ENCODE data around the gene C9orf78. TPM values are rescaled to one million over a fixed set of nuclear protein-coding genes. Genes with fewer than 3 reads are reported as not detected.

The C9orf78 gene
- total and polyA plus RNA-seq, 2 donors (not counting 1 experiment from before 2014, with no cell fraction given), result 39.8 to 88.6 TPM

DNA sequence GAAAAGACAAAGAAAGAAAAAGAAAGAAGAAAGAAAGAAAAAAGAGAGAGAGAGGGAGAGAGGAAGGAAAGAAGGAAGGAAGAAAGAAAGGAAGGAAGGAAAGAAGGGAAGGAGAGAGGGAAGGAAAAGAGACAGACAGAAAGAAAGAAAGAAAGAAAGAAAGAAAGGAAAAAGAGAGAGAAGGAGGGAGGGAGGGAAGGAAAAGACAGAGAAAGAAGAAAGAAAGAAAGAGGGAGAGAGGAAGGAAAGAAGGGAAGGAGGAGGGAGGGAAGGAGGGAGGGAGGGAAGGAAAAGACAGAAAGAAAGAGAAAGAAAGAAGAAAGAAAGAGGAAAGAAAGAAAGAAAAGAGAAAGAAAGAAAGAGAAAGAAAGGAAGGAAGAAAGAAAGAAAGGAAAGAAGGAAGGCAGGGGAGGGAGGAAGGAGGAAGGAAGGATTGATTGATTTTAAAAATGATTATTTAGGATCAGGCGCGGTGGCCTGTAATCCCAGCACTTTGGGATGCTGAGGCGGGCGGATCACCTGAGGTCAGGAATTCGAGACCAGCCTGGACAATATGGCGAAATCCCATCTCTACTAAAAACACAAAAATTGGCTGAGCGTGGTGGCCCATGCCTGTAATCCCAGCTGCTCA lies 55.4 kb downstream of the C9orf78 start:
- H2AFZ ChIP-seq (ENCODE audit: low read length), result no peak overlapping the region
- H3K4me3 ChIP-seq (replicated peaks in 1 of 4; ENCODE audit: control extremely low read depth in 1 of 4, insufficient read depth in 1 of 4, low read depth in 3 of 4, low read length in 4 of 4), result no peak overlapping the region
- no peaks in the 10 kb centered on the region for H3K9me3 ChIP-seq (ENCODE audit: control insufficient read depth, insufficient read depth, low read depth, low read length)
- peaks cover 10% of the 10 kb centered on the region for H3K4me1 ChIP-seq (ENCODE audit: control insufficient read depth, extremely low read depth, insufficient read depth, low read length)
- TF ChIP-seq, protein P1, sequence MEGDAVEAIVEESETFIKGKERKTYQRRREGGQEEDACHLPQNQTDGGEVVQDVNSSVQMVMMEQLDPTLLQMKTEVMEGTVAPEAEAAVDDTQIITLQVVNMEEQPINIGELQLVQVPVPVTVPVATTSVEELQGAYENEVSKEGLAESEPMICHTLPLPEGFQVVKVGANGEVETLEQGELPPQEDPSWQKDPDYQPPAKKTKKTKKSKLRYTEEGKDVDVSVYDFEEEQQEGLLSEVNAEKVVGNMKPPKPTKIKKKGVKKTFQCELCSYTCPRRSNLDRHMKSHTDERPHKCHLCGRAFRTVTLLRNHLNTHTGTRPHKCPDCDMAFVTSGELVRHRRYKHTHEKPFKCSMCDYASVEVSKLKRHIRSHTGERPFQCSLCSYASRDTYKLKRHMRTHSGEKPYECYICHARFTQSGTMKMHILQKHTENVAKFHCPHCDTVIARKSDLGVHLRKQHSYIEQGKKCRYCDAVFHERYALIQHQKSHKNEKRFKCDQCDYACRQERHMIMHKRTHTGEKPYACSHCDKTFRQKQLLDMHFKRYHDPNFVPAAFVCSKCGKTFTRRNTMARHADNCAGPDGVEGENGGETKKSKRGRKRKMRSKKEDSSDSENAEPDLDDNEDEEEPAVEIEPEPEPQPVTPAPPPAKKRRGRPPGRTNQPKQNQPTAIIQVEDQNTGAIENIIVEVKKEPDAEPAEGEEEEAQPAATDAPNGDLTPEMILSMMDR (conservative IDR thresholded peaks at IDR 0.05 in 1 of 2, IDR thresholded peaks at IDR 0.05 in 1 of 2; ENCODE audit: low read depth in 1 of 2, low read length in 2 of 2), result no peak
- no peak for TF ChIP-seq EZH2 (IDR thresholded peaks at IDR 0.05; ENCODE audit: low read length, missing control alignments)
- no peaks in the 10 kb centered on the region for H3K36me3 ChIP-seq (ENCODE audit: control insufficient read depth, insufficient read depth, low read length)
- H3K27me3 ChIP-seq (ENCODE audit: control insufficient read depth, insufficient read depth, low read length), result no peaks in the 10 kb centered on the region
- no peaks in the 10 kb centered on the region for H3K79me2 ChIP-seq (ENCODE audit: control insufficient read depth, insufficient read depth, low read length)
- no peak for DNase-seq (ENCODE audit: low read depth in 2 of 2)
- no peaks in the 10 kb centered on the region for H4K20me1 ChIP-seq (ENCODE audit: control insufficient read depth, extremely low read depth, insufficient read depth, low read length)
- H3K9ac ChIP-seq (ENCODE audit: insufficient read depth, low read length), result no peak overlapping the region
- no peak overlapping the region for H3K27ac ChIP-seq (ENCODE audit: insufficient read depth, low read length)
- no peak overlapping the region for H3K4me2 ChIP-seq (ENCODE audit: extremely low read depth, insufficient read depth, low read length)

DNA sequence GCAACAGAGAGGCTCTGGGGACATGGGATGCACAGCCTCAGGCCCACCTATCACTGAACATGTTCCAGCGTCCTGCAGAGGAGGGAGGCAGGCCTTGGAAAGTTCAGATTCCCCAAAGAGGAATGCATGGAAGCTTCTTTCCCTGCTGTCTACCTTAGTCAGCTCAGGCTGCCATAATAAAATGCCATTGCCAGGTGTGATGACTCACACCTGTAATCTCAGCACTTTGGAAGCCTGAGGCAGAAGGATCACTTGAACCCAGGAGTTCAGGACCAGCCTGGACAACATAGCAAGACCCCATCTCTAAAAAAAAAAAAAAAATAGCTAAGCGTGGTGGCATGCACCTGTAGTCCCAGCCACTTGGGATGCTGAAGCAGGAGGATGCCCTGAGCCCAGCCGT lies 56.6 kb downstream of the C9orf78 start:
- H3K4me1 ChIP-seq (ENCODE audit: control insufficient read depth, extremely low read depth, insufficient read depth, low read length), result peaks cover 14% of the 10 kb centered on the region
- no peak overlapping the region for H3K4me2 ChIP-seq (ENCODE audit: extremely low read depth, insufficient read depth, low read length)
- no peaks in the 10 kb centered on the region for H3K9me3 ChIP-seq (ENCODE audit: control insufficient read depth, insufficient read depth, low read depth, low read length)
- no peaks in the 10 kb centered on the region for H4K20me1 ChIP-seq (ENCODE audit: control insufficient read depth, extremely low read depth, insufficient read depth, low read length)
- H3K9ac ChIP-seq (ENCODE audit: insufficient read depth, low read length), result no peak overlapping the region
- no peak overlapping the region for H2AFZ ChIP-seq (ENCODE audit: low read length)
- no peaks in the 10 kb centered on the region for H3K36me3 ChIP-seq (ENCODE audit: control insufficient read depth, insufficient read depth, low read length)
- no peaks in the 10 kb centered on the region for H3K27me3 ChIP-seq (ENCODE audit: control insufficient read depth, insufficient read depth, low read length)
- no peak overlapping the region for H3K4me3 ChIP-seq (replicated peaks in 1 of 4; ENCODE audit: control extremely low read depth in 1 of 4, insufficient read depth in 1 of 4, low read depth in 3 of 4, low read length in 4 of 4)
- DNase-seq (ENCODE audit: low read depth in 2 of 2), result no peak
- H3K27ac ChIP-seq (ENCODE audit: insufficient read depth, low read length), result no peak overlapping the region
- no peaks in the 10 kb centered on the region for H3K79me2 ChIP-seq (ENCODE audit: control insufficient read depth, insufficient read depth, low read length)
- TF ChIP-seq, protein P1 (conservative IDR thresholded peaks at IDR 0.05 in 1 of 2, IDR thresholded peaks at IDR 0.05 in 1 of 2; ENCODE audit: low read depth in 1 of 2, low read length in 2 of 2), result no peak
- no peak for TF ChIP-seq EZH2 (IDR thresholded peaks at IDR 0.05; ENCODE audit: low read length, missing control alignments)

DNA sequence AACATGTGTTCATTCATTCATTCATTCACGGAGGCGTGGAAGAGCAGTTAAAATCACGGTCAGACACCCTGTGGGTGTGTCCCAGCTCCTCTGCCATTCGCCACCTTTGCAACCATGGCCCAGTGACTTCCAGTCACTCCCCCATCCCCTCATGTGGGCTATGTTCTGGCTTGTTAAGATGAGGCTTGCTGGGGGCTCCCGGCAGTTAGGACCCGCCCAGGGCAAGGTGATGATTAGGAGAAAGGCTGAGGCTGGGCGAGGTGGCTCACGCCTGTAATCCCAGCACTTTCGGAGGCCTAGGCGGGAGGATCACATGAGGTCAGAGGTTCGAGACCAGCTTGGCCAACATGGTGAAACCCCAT lies 57.3 kb downstream of the C9orf78 start:
- no peak for DNase-seq (ENCODE audit: low read depth in 2 of 2)
- H3K4me2 ChIP-seq (ENCODE audit: extremely low read depth, insufficient read depth, low read length), result peak overlapping the region; percentile 17
- H2AFZ ChIP-seq (ENCODE audit: low read length), result no peak overlapping the region
- no peaks in the 10 kb centered on the region for H3K27me3 ChIP-seq (ENCODE audit: control insufficient read depth, insufficient read depth, low read length)
- H4K20me1 ChIP-seq (ENCODE audit: control insufficient read depth, extremely low read depth, insufficient read depth, low read length), result no peaks in the 10 kb centered on the region
- H3K27ac ChIP-seq (ENCODE audit: insufficient read depth, low read length), result peak overlapping the region; percentile 63
- no peak overlapping the region for H3K4me3 ChIP-seq (replicated peaks in 1 of 4; ENCODE audit: control extremely low read depth in 1 of 4, insufficient read depth in 1 of 4, low read depth in 3 of 4, low read length in 4 of 4)
- no peaks in the 10 kb centered on the region for H3K36me3 ChIP-seq (ENCODE audit: control insufficient read depth, insufficient read depth, low read length)
- no peak overlapping the region for H3K9ac ChIP-seq (ENCODE audit: insufficient read depth, low read length)
- no peaks in the 10 kb centered on the region for H3K9me3 ChIP-seq (ENCODE audit: control insufficient read depth, insufficient read depth, low read depth, low read length)
- TF ChIP-seq, protein P1 (conservative IDR thresholded peaks at IDR 0.05 in 1 of 2, IDR thresholded peaks at IDR 0.05 in 1 of 2; ENCODE audit: low read depth in 1 of 2, low read length in 2 of 2), result no peak
- TF ChIP-seq EZH2 (IDR thresholded peaks at IDR 0.05; ENCODE audit: low read length, missing control alignments), result no peak
- no peaks in the 10 kb centered on the region for H3K79me2 ChIP-seq (ENCODE audit: control insufficient read depth, insufficient read depth, low read length)
- peaks cover 18% of the 10 kb centered on the region for H3K4me1 ChIP-seq (ENCODE audit: control insufficient read depth, extremely low read depth, insufficient read depth, low read length)

Other genes starting within 250 kb of the C9orf78 start
- gene C9orf50, start 214.2 kb downstream of the C9orf78 start, total RNA-seq, result 0.17 and 0.26 TPM in 2 replicates
- gene C9orf50, start 214.2 kb downstream of the C9orf78 start, polyA plus RNA-seq, result 0.14 and 0.16 TPM in 2 replicates
- gene NTMT1, start 209.1 kb downstream of the C9orf78 start, total RNA-seq, result 33.1 and 34.2 TPM in 2 replicates
- gene NTMT1, start 209.1 kb downstream of the C9orf78 start, polyA plus RNA-seq, result 51.9 and 62.1 TPM in 2 replicates
- gene ASB6, start 193.1 kb downstream of the C9orf78 start, total RNA-seq, result 14.4 and 14.9 TPM in 2 replicates
- gene ASB6, start 193.1 kb downstream of the C9orf78 start, polyA plus RNA-seq, result 15.4 and 21.1 TPM in 2 replicates
- 4.6 and 11.7 TPM in 2 replicates for gene PRRX2, start 169.6 kb downstream of the C9orf78 start, total RNA-seq
- gene PRRX2, start 169.6 kb downstream of the C9orf78 start, polyA plus RNA-seq, result 3.4 and 4.4 TPM in 2 replicates
- gene PTGES, start 82.2 kb downstream of the C9orf78 start, total RNA-seq, result 9.6 and 16.7 TPM in 2 replicates
- 8.8 and 13.3 TPM in 2 replicates for gene PTGES, start 82.2 kb downstream of the C9orf78 start, polyA plus RNA-seq
- gene TOR1B, start 32.1 kb downstream of the C9orf78 start, total RNA-seq, result 18.7 and 20.3 TPM in 2 replicates
- gene TOR1B, start 32.1 kb downstream of the C9orf78 start, polyA plus RNA-seq, result 29.5 and 33.6 TPM in 2 replicates
- 31.1 and 31.5 TPM in 2 replicates for gene TOR1A, start 11.1 kb downstream of the C9orf78 start, total RNA-seq
- 80.2 and 101 TPM in 2 replicates for gene TOR1A, start 11.1 kb downstream of the C9orf78 start, polyA plus RNA-seq
- 7.4 and 12.9 TPM in 2 replicates for gene USP20, start 183 bp upstream of the C9orf78 start, total RNA-seq
- gene USP20, start 183 bp upstream of the C9orf78 start, polyA plus RNA-seq, result 6.7 and 6.8 TPM in 2 replicates
- 33.6 and 44.3 TPM in 2 replicates for gene FNBP1, start 207.9 kb upstream of the C9orf78 start, total RNA-seq
- gene FNBP1, start 207.9 kb upstream of the C9orf78 start, polyA plus RNA-seq, result 20.8 and 21.9 TPM in 2 replicates
- gene GPR107, start 218.6 kb upstream of the C9orf78 start, total RNA-seq, result 19.8 and 27.6 TPM in 2 replicates
- gene GPR107, start 218.6 kb upstream of the C9orf78 start, polyA plus RNA-seq, result 35.0 and 43.5 TPM in 2 replicates

Data from fibroblast of lung (primary cell).